Gastroesophageal sphincter (tissue), 3 donors: ENCODE results near the gene TP63.

Experiments used
- CTCF ChIP-seq, 4 experiments: fragments of 200-600 bp in 2 of 4; fragments of 450-650 bp in 2 of 4; sonication (generic) in 1 of 4; IDR thresholded peaks; one replicate each; pipeline ENCODE4 v1.5.1; 2017 to 2019; ENCODE audit warnings: antibody characterized with exemption in 4 of 4, mild to moderate bottlenecking in 2 of 4, moderate library complexity in 2 of 4
- POLR2AphosphoS5 ChIP-seq: sonication (generic); formaldehyde crosslinking; IDR thresholded peaks from one replicate; pipeline ENCODE4 v1.6.1; 2017; ENCODE audit warnings: antibody characterized with exemption

- no peak for TF ChIP-seq POLR2AphosphoS5
- no peak for TF ChIP-seq CTCF (IDR thresholded peaks at IDR 0.05)
Observed at GRCh38 chr3:189613122-189613521, 18.1 kb upstream of the TP63 start.
